LNCAP (cell line): ENCODE measurements around the gene C10orf105.

Experiments
- TF ChIP-seq, protein P1 (sequence below): fragments of 450-650 bp; IDR thresholded peaks from 2 replicates; pipeline ENCODE4 v1.5.1; 2017; ENCODE audit warnings: mild to moderate bottlenecking

C10orf105 gene

DNA sequence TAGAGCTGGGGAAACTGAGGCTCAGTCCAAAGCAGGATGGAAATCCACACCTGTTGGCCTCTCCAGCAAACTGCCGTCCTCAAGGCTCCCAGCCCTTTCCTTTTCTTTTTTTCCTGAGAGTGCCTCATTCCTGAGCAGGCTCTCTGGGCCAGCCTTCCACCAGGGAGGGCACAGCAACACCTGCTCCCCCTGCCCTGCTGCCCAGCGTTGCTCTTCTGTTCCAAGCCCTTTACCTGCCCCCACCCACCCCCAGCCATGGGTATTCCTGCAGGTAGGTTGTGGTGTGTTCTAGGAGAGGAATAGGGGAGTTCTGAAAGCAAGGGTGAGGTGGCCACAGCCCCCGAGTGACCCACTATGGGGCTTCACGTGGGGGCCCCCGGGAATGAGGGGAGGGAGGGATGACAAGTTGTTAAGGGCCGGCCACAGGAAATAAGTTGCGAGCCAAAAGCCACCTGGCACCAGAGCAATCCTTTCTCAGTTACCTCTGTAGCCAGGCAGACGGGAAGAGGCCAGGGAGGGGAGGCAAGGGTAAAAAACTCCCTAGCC, 34.5 kb upstream of the C10orf105 start:
- TF ChIP-seq, protein P1, sequence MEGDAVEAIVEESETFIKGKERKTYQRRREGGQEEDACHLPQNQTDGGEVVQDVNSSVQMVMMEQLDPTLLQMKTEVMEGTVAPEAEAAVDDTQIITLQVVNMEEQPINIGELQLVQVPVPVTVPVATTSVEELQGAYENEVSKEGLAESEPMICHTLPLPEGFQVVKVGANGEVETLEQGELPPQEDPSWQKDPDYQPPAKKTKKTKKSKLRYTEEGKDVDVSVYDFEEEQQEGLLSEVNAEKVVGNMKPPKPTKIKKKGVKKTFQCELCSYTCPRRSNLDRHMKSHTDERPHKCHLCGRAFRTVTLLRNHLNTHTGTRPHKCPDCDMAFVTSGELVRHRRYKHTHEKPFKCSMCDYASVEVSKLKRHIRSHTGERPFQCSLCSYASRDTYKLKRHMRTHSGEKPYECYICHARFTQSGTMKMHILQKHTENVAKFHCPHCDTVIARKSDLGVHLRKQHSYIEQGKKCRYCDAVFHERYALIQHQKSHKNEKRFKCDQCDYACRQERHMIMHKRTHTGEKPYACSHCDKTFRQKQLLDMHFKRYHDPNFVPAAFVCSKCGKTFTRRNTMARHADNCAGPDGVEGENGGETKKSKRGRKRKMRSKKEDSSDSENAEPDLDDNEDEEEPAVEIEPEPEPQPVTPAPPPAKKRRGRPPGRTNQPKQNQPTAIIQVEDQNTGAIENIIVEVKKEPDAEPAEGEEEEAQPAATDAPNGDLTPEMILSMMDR: no peak

DNA sequence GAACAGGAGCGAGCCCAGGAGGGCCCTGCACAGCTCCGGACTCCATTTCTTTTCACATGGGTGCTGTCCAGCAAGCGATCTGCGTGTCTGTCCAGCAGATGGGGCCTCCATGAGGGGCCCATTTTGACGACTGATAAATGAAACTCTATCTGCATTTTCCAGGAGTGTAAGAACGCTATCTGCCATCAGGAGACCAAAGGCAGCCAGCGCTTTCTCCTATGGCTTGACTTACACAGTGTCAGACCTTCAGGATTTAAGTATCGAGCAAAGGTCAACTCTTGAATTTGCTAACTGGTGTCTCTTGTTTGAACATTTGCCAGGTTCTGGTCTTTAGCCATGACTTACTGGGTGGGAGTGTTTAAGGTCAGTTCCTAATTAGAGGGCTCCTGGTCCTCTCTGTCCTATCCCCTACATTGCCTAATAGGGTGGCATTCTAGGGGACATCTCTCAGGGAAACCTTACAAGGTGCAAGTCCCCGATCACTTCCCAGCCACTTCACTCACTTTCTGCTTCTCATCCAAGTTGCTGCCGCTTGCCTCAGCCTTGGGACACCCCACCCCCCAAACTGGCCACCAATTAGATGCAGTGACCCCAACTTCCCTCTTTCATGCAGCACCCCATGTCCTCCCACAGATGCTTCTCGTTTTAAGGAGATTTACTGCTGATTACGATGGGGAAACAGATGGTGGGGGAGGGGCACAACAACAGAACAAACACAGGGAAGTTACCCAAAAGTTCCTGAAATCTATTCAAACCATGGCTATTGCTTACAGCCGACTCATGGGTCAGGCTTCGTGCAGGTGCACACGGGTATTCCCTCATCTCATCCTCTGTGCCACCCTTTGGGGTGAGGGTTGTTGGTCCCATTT, 33.7 kb upstream of the C10orf105 start:
- TF ChIP-seq, protein P1: no peak

DNA sequence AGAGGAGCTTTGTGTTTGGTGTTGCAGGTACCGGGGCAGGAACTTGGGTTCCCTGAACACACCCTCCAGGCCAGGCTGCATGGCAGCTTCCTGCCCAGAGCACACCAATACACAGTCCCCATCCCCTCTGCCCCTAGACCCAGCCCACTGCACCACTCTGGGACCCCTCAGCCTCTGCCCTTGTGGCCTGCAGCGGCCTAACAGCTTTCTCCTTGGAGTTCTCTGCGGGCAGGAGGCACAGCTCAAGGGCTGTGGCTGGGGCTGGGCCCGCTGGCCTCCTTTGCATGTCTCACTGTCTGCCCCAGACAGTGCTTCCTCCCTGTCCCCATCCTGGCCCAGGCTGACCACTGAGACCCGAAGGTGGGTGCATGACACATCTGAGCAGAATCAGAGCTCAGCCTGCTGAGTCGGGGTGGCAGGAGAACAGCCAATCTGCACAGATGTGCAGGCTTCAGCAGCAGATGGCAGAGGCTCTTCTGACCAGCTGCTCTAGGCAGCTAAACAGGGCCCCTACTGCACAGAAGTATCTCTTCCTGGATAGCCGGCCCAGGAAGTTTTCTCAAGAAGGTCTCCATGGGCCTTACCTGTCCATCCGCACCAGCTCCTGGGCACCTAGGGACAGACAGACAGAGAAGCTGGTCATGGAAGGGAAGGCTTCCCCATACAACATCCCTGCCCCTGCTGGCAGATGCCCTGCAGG, 33.0 kb upstream of the C10orf105 start:
- TF ChIP-seq, protein P1: no peak

DNA sequence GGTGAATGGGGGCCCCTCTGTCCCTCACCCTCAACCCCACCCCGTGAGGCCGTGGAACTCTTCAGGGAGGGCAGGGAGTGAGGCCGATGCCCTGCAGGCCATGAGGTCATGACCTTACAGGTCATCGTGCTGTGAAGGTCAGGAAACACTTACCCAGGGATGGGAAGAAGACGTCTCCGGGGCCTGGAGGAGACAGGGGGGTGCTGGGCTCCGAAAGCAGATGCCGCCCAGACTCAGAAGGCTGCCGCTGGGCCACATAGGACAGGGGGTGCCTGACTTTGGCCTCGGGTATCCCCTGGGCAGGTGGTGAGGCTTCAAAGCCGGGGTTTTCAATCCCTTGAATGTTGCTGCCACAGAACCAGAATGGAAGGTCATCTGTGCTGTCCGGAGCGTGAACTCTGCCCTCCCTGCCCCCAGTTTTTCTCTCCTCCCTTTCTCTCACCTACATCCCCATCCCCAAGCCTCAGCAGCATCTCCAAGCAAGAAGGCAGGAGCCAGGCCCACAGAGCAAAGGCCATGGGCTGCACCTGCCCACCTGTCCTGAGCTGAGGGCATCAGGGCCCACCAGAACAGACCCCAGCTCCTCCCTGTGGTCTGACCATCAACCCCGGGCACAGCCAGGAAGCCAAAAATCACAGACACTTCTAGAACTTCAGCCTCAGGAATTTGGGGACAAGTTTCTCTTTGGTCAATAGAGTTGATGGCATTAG, 32.1 kb upstream of the C10orf105 start:
- TF ChIP-seq, protein P1: no peak

DNA sequence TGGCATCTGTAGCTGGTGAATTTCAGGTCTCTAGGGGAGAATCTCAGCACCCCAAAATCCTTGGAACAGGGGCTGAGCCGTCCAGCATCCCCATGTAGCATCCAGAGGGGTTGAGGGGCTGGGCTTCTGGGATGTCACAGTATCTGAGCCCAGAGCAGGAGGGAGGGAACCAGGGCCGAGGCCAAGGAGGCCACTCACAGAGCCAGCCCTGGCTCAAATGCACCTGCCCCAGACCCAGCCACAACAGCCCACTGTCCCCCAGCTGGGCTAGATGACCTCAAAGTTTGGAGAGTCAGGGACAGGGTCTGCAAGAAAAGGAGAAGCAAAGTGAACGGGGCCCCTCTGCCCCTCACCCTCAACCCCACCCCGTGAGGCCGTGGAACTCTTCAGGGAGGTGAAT, 31.4 kb upstream of the C10orf105 start:
- TF ChIP-seq, protein P1: no peak

DNA sequence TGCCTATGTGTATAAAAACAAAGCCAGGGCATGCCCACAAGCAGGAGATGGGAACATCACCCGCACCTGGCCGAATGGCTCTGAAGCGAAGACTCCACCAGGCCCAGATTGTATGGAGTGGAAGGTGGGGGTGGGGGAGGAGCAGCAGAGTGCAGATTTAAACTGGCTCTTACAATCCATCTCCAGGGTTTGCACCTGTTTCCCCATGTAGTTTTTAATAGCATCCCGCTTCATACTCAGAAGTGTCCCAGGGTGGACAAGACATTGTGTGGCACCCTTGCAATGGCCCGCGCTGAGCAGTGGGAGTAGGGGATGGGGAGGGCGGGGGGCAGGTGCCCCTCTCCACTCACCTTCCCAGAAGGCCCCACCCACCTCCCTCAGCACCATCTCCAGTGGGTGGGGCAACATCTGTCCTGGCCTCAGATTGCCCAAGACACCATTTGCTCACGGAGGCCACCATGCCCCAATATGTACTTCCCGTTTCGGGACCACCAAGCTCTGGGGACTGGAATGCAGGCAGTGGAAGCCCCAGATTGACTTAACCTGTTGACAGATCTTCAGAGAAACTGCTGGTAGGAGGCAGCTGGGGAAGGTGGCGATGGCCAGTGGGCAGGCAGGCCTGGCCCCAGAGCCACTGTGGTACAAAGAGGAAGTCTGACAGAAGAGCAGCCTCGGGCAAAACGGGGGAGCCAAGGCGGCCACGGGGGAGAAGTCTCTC, 30.7 kb upstream of the C10orf105 start:
- TF ChIP-seq, protein P1: no peak

DNA sequence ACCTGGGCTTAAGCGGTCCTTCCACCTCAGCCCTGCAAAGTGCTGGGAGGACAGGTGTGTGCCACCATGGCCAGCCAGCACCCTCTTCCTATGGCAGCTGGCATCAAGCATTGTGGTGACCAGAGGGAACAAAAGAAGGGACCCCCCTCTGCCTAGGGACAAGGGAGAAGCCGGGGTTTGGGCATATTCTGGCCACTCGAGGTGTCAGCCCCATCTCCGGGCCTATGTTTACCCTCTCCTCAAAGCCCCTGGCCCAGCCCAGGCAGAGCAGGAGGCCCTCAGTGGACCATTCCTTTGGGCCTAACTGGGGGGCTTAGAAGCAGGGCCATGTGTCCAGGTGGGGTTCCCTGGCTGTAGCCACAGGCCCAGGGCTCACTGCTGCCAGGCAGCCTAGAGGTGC, 29.8 kb upstream of the C10orf105 start:
- TF ChIP-seq, protein P1: no peak
